MCF 10A (cell line): ENCODE data around the gene GTPBP6. TPM values are rescaled to one million over a fixed set of nuclear protein-coding genes. Genes with fewer than 3 reads are reported as not detected.
"Not testable (repeated sequence)": the region's sequence is repeated elsewhere in the genome, so short reads cannot be mapped to it uniquely, and the experiment has no call there.

Experiments
- BruUV-seq: library from RNA; stranded (reverse); fragments of 400-500 nt; replicated peaks from 2 replicates; lab custom pipeline; 2021; lab: Mats Ljungman, UMichigan
- CTCF ChIA-PET: fragments of 300-600 bp; sonication (Branson Sonifier 250); formaldehyde crosslinking; extraction: SDS; loops from one replicate; lab custom pipeline; 2021; ENCODE audit warnings: antibody characterized with exemption, inconsistent platforms; lab: Yijun Ruan, JAX
- POLR2A ChIA-PET: fragments of 300-600, 350-650 bp; sonication (Branson Sonifier 250); formaldehyde crosslinking; extraction: SDS; loops from one replicate; lab custom pipeline; 2020; ENCODE audit warnings: antibody characterized with exemption, inconsistent platforms; lab: Yijun Ruan, JAX
- DNase-seq: peaks from one replicate; pipeline ENCODE4 v3.0.0-alpha.2; 2018; ENCODE audit not compliant: unreplicated experiment
- H3K27ac Mint-ChIP-seq: one replicate; pipeline ENCODE4 v1.8.0; 2022; ENCODE audit warnings: mild to moderate bottlenecking, low read depth, mixed read lengths; ENCODE audit not compliant: unreplicated experiment
- H3K27me3 Mint-ChIP-seq: one replicate; pipeline ENCODE4 v1.8.0; 2022; ENCODE audit warnings: mixed read lengths; ENCODE audit not compliant: insufficient read depth, unreplicated experiment
- H3K36me3 Mint-ChIP-seq: one replicate; pipeline ENCODE4 v1.8.0; 2022; ENCODE audit warnings: mild to moderate bottlenecking, moderate library complexity, mixed read lengths; ENCODE audit not compliant: insufficient read depth, unreplicated experiment
- H3K4me1 Mint-ChIP-seq: one replicate; pipeline ENCODE4 v1.8.0; 2022; ENCODE audit warnings: mixed read lengths; ENCODE audit not compliant: insufficient read depth, unreplicated experiment
- H3K4me3 Mint-ChIP-seq: one replicate; pipeline ENCODE4 v1.8.0; 2022; ENCODE audit warnings: mild to moderate bottlenecking, moderate library complexity, mixed read lengths; ENCODE audit not compliant: unreplicated experiment
- H3K9me3 Mint-ChIP-seq: one replicate; pipeline ENCODE4 v1.8.0; 2022; ENCODE audit warnings: mixed read lengths; ENCODE audit not compliant: unreplicated experiment
- intact Hi-C: fragments of 100-400 bp; cut with micrococcal nuclease; formaldehyde crosslinking; loops from 2 replicates; pipeline ENCODE4 v1.14.1; 2022
- total RNA-seq: library from RNA; stranded (reverse); gene quantifications from 2 replicates; pipeline ENCODE4 v1.2.3, GENCODE V29; 2022
- TF ChIP-seq, protein P1 (sequence below): fragments of 200-600 bp; IDR thresholded peaks from one replicate; pipeline ENCODE4 v1.8.0; 2022; ENCODE audit warnings: antibody characterized with exemption, mild to moderate bottlenecking; ENCODE audit not compliant: unreplicated experiment

Gene GTPBP6
- total RNA-seq, 1 experiment from 2014 or later, result 73.4 TPM

DNA sequence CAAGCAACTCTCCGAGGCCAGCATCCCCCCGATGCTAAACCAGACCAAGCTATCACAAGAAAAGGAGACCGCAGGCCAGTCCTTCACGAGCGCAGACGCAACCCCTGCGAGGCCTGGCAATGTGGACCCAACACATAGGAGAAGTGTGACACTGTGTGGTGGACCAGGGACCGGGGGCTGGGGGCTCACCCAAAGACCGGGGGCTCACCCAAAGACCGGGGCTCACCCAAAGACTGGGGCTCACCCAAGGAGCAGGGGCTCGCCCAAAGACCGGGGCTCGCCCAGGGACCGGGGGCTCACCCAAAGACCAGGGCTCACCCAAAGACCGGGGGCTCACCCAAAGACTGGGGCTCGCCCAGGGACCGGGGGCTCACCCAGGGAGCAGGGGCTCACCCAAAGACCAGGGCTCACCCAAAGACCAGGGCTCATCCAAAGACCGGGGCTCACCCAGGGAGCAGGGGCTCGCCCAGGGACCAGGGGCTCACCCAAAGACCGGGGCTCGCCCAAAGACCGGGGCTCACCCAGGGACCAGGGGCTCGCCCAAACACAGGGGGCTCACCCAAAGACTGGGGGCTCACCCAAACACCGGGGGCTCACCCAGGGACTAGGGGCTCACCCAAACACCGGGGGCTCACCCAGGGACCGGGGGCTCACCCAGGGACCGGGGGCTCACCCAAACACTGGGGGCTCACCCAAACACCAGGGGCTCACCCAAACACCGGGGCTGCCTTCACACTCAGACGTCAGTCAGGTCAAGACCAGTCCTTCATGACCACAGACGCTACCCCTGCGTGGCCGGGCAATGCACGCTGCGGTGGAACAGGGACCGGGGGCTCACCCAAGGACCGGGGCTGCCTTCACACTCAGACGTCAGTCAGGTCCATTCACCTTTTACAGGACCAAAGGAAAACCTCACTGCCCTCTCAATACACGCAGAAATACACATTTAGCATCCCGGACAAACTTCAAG lies 35.3 kb upstream of the GTPBP6 start:
- BruUV-seq, result no TSS peak
- Mint-ChIP-seq H3K27ac (no peak overlapping the region), H3K36me3 (peaks cover 9% of the 10 kb centered on the region), H3K9me3 (no peaks in the 10 kb centered on the region), H3K4me1 (no peaks in the 10 kb centered on the region), H3K4me3 (no peak overlapping the region), H3K27me3 (no peaks in the 10 kb centered on the region)
- ChIA-PET CTCF (no interaction called here), POLR2A (no interaction called here)
- TF ChIP-seq, protein P1, sequence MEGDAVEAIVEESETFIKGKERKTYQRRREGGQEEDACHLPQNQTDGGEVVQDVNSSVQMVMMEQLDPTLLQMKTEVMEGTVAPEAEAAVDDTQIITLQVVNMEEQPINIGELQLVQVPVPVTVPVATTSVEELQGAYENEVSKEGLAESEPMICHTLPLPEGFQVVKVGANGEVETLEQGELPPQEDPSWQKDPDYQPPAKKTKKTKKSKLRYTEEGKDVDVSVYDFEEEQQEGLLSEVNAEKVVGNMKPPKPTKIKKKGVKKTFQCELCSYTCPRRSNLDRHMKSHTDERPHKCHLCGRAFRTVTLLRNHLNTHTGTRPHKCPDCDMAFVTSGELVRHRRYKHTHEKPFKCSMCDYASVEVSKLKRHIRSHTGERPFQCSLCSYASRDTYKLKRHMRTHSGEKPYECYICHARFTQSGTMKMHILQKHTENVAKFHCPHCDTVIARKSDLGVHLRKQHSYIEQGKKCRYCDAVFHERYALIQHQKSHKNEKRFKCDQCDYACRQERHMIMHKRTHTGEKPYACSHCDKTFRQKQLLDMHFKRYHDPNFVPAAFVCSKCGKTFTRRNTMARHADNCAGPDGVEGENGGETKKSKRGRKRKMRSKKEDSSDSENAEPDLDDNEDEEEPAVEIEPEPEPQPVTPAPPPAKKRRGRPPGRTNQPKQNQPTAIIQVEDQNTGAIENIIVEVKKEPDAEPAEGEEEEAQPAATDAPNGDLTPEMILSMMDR, result no peak
- no peak for DNase-seq
- intact Hi-C loops, result no loop called here

DNA sequence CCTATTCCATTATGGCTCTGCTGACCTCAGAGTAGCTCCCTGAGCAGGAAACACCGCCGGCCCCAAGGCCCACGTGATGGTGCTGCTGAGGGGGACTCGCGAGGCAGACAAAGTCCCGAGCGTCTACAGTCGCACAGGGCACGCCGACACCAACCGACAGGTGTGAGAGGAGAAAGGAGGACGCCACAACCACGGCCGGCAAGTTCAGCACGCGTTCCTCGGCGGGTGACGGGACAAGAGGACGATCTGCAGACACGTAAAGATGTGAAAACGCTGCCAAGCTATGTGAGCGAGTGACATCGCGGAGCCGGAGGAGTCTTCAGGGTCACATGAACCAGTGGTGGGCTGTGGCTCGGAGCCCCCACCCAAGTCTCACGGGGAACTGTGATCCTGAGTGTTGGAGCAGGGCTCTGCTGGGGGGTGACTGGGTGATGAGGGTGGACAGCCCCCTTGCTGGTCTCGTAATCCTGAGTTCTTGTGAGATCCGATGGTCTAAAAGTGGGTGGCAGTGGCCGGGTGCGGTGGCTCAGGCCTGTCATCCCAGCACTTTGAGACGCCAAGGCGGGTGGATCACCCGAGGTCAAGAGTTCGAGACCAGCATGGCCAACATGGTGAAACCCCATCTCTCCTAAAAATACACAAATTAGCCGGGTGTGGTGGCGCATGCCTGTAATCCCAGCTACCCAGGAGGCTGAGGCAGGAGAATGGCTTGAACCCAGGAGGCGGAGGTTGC lies 34.2 kb upstream of the GTPBP6 start:
- DNase-seq, result no peak
- ChIA-PET POLR2A (no interaction called here), CTCF (no interaction called here)
- Mint-ChIP-seq H3K4me3 (no peak overlapping the region), H3K9me3 (no peaks in the 10 kb centered on the region), H3K4me1 (no peaks in the 10 kb centered on the region), H3K27me3 (no peaks in the 10 kb centered on the region), H3K36me3 (peaks cover 5% of the 10 kb centered on the region), H3K27ac (no peak overlapping the region)
- TF ChIP-seq, protein P1, result no peak
- intact Hi-C loops, result no loop called here
- BruUV-seq, result no TSS peak

DNA sequence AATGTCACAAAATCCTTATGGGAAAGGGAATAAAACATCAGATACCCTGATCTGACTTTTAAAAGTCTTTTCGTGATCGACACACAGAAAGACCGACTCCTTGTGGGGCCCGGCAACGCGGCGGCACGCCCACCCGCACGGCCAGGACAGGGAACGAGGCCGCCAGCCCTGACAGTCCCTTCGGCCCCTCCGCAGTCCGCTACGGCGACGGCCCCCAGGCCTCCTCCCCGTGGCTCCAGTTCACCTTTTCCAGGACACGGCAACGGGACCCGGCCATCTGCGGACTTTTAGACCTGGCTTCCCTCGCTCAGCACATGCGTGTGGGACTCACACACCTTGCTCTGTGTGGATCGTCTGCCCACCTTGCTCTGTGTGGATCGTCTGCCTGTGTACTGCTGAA lies 33.6 kb upstream of the GTPBP6 start:
- intact Hi-C loops, result no loop called here
- ChIA-PET CTCF (no interaction called here), POLR2A (no interaction called here)
- H3K4me3 Mint-ChIP-seq, result no peak overlapping the region
- TF ChIP-seq, protein P1, result no peak
- BruUV-seq, result no TSS peak
- no peaks in the 10 kb centered on the region for H3K27me3 Mint-ChIP-seq
- H3K4me1 Mint-ChIP-seq, result no peaks in the 10 kb centered on the region
- no peaks in the 10 kb centered on the region for H3K36me3 Mint-ChIP-seq
- H3K9me3 Mint-ChIP-seq, result no peaks in the 10 kb centered on the region
- DNase-seq, result no peak
- no peak overlapping the region for H3K27ac Mint-ChIP-seq

DNA sequence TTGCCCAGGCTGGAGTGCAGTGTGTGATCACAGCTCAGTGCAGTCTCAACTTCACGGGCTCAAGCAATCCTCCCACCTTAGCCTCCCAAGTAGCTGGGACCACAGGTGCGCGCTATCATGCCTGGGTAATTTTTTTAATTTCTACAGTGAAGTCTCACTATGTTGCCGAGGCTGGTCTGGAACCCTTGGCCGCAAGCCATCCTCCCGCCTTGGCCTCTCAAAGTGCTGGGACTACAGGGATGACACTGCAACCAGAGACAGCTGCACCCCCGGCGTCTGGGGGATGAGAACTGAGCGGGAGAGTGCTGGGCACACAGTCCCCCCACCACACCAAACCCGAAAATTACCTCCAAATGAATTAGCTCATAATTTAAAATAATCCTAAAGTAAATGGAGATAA lies 33.1 kb upstream of the GTPBP6 start:
- H3K27ac Mint-ChIP-seq, result no peak overlapping the region
- H3K27me3 Mint-ChIP-seq, result no peaks in the 10 kb centered on the region
- H3K9me3 Mint-ChIP-seq, result no peaks in the 10 kb centered on the region
- H3K4me3 Mint-ChIP-seq, result no peak overlapping the region
- TF ChIP-seq, protein P1, result no peak
- no TSS peak for BruUV-seq
- no peaks in the 10 kb centered on the region for H3K36me3 Mint-ChIP-seq
- DNase-seq, result no peak
- intact Hi-C loops, result no loop called here
- ChIA-PET CTCF (no interaction called here), POLR2A (no interaction called here)
- H3K4me1 Mint-ChIP-seq, result no peaks in the 10 kb centered on the region

DNA sequence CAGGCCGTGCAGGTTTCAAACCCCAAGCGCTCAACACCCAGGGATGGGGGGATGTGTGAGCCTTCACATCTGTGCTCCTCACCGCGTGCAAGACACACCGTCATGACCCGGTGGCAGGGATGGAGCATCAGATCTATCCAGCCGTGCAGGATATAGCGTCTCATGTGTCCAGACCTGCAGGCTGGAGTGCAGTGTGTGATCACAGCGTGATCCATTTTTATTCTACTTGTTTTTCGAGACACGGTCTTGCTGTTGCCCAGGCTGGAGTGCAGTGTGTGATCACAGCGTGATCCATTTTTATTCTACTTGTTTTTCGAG lies 32.7 kb upstream of the GTPBP6 start:
- H3K27me3 Mint-ChIP-seq, H3K4me3 Mint-ChIP-seq, H3K9me3 Mint-ChIP-seq, POLR2A ChIA-PET, BruUV-seq, CTCF ChIA-PET, H3K4me1 Mint-ChIP-seq, H3K27ac Mint-ChIP-seq, H3K36me3 Mint-ChIP-seq, DNase-seq, intact Hi-C loops: not testable (repeated sequence)
